Neural progenitor cell (in vitro differentiated cells): ENCODE data around the gene HNRNPDL.

ENCODE experiments used
- CTCF ChIP-seq: fragments of 200-600 bp; sonication (generic); IDR thresholded peaks from 2 replicates; pipeline ENCODE4 v1.5.1; 2017; ENCODE audit warnings: antibody characterized with exemption, mild to moderate bottlenecking
- EZH2phosphoT487 ChIP-seq: fragments of 200-600 bp; sonication (generic); IDR thresholded peaks from 2 replicates; pipeline ENCODE4 v1.6.1; 2017; ENCODE audit warnings: antibody characterized with exemption

GRCh38 chr4:82428969-82429727 lies 1.1 kb downstream of the HNRNPDL start:
- no peak for TF ChIP-seq EZH2phosphoT487
- TF ChIP-seq CTCF = peak; percentile 89
